ENCODE measurements around the gene PDP2. TPM values are rescaled to one million over a fixed set of nuclear protein-coding genes. Genes with fewer than 3 reads are reported as not detected.

Gene PDP2
- total and polyA plus RNA-seq, 2 donors (not counting 3 experiments of a cell fraction or from before 2014, with no cell fraction given): 4.4 to 9.3 TPM

DNA sequence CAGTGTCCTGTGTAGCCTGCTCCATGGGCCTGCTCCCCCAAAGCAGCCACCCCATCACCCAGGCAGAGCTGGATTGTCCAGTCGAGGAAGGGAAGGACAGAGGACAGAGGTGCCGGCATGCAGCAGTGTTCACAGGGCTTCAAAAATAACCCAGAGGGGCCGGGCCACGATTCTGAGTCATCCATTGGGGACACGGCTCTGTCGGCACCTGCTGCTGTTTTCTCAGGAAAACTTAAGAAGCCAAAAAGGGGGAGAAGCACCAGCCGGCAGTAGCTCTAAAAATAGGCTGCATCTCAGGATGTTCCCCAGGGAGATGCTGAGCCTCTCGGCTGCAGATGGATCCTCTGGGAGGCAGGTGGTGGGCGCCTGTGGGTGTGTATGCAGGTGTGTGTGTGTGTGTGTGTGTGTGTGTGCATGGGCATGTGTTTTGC lies 34.5 kb upstream of the PDP2 start:
- intact Hi-C loops (cut with micrococcal nuclease) (no loop called here), dilution Hi-C loops (cut with MboI; ENCODE audit: extremely low pct_ligation_motif_present, low sequenced_read_pairs) (no loop called here)
- ChIA-PET POLR2A (no interaction called here), CTCF (interaction anchor here (2.1 to 3.6 kb wide), 3 partner anchors 15 to 27 kb away, joined by 4 to 18 read pairs (median 12); partner anchors contain the start of gene NAE1)
- Histone ChIP-seq H3K4me1 (ENCODE audit: control insufficient read depth, extremely low read depth, insufficient read depth, low read length) (peaks cover 2% of the 10 kb centered on the region), H3K4me2 (ENCODE audit: insufficient read depth, low read length) (no peak overlapping the region), H4K20me1 (replicated peaks; ENCODE audit: control insufficient read depth, extremely low read depth, insufficient read depth, low read length) (no peaks in the 10 kb centered on the region), H3K79me2 (ENCODE audit: control insufficient read depth, insufficient read depth, low read length) (no peaks in the 10 kb centered on the region), H3K27ac (ENCODE audit: insufficient read depth, low read depth, low read length) (no peak overlapping the region), H3K9me1 (replicated peaks; ENCODE audit: control insufficient read depth, extremely low read depth, insufficient read depth, low read length) (no peaks in the 10 kb centered on the region), H3K4me3 (replicated peaks in 1 of 3; ENCODE audit: insufficient read depth in 1 of 3, low read depth in 1 of 3, low read length in 3 of 3) (no peak overlapping the region), H3K27me3 (ENCODE audit: control insufficient read depth in 2 of 2, insufficient read depth in 2 of 2, low read length in 2 of 2) (peaks cover 46 to 50% of the 10 kb centered on the region in 2 experiments), H3K9me3 (replicated peaks; ENCODE audit: control insufficient read depth, insufficient read depth, low read length) (no peaks in the 10 kb centered on the region), H3K9ac (replicated peaks; ENCODE audit: extremely low read depth, insufficient read depth, low read length) (no peak overlapping the region), H3K36me3 (ENCODE audit: control insufficient read depth in 2 of 2, extremely low read depth in 1 of 2, insufficient read depth in 2 of 2, low read length in 2 of 2) (no peaks in the 10 kb centered on the region), H2AFZ (ENCODE audit: low read depth, low read length) (no peak overlapping the region)
- BruUV-seq (replicated peaks): no TSS peak
- FAIRE-seq (no peak), DNase-seq (ENCODE audit: low read depth, low spot score) (no peak)
- TF ChIP-seq, protein P1, sequence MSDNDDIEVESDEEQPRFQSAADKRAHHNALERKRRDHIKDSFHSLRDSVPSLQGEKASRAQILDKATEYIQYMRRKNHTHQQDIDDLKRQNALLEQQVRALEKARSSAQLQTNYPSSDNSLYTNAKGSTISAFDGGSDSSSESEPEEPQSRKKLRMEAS (IDR thresholded peaks at IDR 0.05; ENCODE audit: insufficient read depth, insufficient read length): no peak
- no peak for TF ChIP-seq GATA2 (IDR thresholded peaks at IDR 0.05; ENCODE audit: insufficient read depth, insufficient read length, low read depth, low read length)
- TF ChIP-seq, protein P2, sequence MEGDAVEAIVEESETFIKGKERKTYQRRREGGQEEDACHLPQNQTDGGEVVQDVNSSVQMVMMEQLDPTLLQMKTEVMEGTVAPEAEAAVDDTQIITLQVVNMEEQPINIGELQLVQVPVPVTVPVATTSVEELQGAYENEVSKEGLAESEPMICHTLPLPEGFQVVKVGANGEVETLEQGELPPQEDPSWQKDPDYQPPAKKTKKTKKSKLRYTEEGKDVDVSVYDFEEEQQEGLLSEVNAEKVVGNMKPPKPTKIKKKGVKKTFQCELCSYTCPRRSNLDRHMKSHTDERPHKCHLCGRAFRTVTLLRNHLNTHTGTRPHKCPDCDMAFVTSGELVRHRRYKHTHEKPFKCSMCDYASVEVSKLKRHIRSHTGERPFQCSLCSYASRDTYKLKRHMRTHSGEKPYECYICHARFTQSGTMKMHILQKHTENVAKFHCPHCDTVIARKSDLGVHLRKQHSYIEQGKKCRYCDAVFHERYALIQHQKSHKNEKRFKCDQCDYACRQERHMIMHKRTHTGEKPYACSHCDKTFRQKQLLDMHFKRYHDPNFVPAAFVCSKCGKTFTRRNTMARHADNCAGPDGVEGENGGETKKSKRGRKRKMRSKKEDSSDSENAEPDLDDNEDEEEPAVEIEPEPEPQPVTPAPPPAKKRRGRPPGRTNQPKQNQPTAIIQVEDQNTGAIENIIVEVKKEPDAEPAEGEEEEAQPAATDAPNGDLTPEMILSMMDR (IDR thresholded peaks at IDR 0.05; ENCODE audit: extremely low read depth in 1 of 2, insufficient read depth in 1 of 2, low read depth in 1 of 2, low read length in 2 of 2): no peak

DNA sequence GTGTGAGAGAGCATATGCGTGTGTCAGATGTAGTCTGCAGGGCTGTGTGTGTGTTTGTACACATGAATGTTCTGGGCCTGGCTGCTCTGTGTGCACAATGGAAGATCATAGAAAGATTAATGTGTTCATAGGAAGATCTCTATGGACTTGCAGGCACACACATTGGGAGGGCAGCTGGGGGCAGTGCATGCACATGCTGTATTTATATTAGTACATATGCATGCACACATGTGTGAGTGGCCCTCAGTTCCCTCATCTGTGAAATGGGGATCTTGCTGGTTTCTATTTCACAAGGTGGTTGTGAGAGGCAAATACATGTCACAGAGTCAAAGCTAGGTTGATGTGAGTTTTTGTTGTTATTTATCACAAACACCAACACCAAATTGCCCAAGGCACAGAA lies 34.0 kb upstream of the PDP2 start:
- no peaks in the 10 kb centered on the region for H4K20me1 ChIP-seq (replicated peaks; ENCODE audit: control insufficient read depth, extremely low read depth, insufficient read depth, low read length)
- ChIA-PET POLR2A (no interaction called here), CTCF (interaction anchor here (0.8 to 3.6 kb wide), 5 partner anchors 11 to 27 kb away, joined by 3 to 18 read pairs (median 8); partner anchors contain the start of gene NAE1)
- FAIRE-seq (no peak), DNase-seq (ENCODE audit: low read depth, low spot score) (no peak)
- H3K4me2 ChIP-seq (ENCODE audit: insufficient read depth, low read length): no peak overlapping the region
- no peak overlapping the region for H3K4me3 ChIP-seq (replicated peaks in 1 of 3; ENCODE audit: insufficient read depth in 1 of 3, low read depth in 1 of 3, low read length in 3 of 3)
- H3K36me3 ChIP-seq (ENCODE audit: control insufficient read depth in 2 of 2, extremely low read depth in 1 of 2, insufficient read depth in 2 of 2, low read length in 2 of 2): no peaks in the 10 kb centered on the region
- H3K9ac ChIP-seq (replicated peaks; ENCODE audit: extremely low read depth, insufficient read depth, low read length): no peak overlapping the region
- no peaks in the 10 kb centered on the region for H3K9me3 ChIP-seq (replicated peaks; ENCODE audit: control insufficient read depth, insufficient read depth, low read length)
- TF ChIP-seq JUN (IDR thresholded peaks at IDR 0.05; ENCODE audit: borderline replicate concordance, insufficient read depth, insufficient read length, low read depth) (no peak), POLR2A (IDR thresholded peaks at IDR 0.05; ENCODE audit: low read depth, low read length) (no peak), POLR2AphosphoS5 (IDR thresholded peaks at IDR 0.05; ENCODE audit: insufficient read depth, low read depth, low read length) (no peak), GATA2 (IDR thresholded peaks at IDR 0.05; ENCODE audit: insufficient read depth, insufficient read length, low read depth, low read length) (no peak), FOS (IDR thresholded peaks at IDR 0.05; ENCODE audit: borderline replicate concordance, insufficient read depth, low read length) (no peak), EZH2 (IDR thresholded peaks at IDR 0.05; ENCODE audit: borderline replicate concordance, low read depth, low read length, severe bottlenecking) (no peak), MYC (IDR thresholded peaks at IDR 0.05; ENCODE audit: low read depth, low read length) (no peak)
- TF ChIP-seq, protein P1 (IDR thresholded peaks at IDR 0.05; ENCODE audit: insufficient read depth, insufficient read length): no peak
- TF ChIP-seq, protein P2 (IDR thresholded peaks at IDR 0.05; ENCODE audit: extremely low read depth in 1 of 2, insufficient read depth in 1 of 2, low read depth in 1 of 2, low read length in 2 of 2): no peak
- H3K27ac ChIP-seq (ENCODE audit: insufficient read depth, low read depth, low read length): no peak overlapping the region
- intact Hi-C loops (cut with micrococcal nuclease) (no loop called here), dilution Hi-C loops (cut with MboI; ENCODE audit: extremely low pct_ligation_motif_present, low sequenced_read_pairs) (no loop called here)
- H3K79me2 ChIP-seq (ENCODE audit: control insufficient read depth, insufficient read depth, low read length): no peaks in the 10 kb centered on the region
- H3K4me1 ChIP-seq (ENCODE audit: control insufficient read depth, extremely low read depth, insufficient read depth, low read length): peaks cover 2% of the 10 kb centered on the region
- H3K9me1 ChIP-seq (replicated peaks; ENCODE audit: control insufficient read depth, extremely low read depth, insufficient read depth, low read length): no peaks in the 10 kb centered on the region
- no peak overlapping the region for H2AFZ ChIP-seq (ENCODE audit: low read depth, low read length)
- no TSS peak for BruUV-seq (replicated peaks)
- H3K27me3 ChIP-seq (ENCODE audit: control insufficient read depth in 2 of 2, insufficient read depth in 2 of 2, low read length in 2 of 2): peaks cover 47 to 50% of the 10 kb centered on the region in 2 experiments
